Pancreas (tissue), 10 donors: ENCODE results near the gene CD4. TPM values are rescaled to one million over a fixed set of nuclear protein-coding genes. Genes with fewer than 3 reads are reported as not detected.

ENCODE experiments used
- ATAC-seq, 4 donors: fragments of 200-7000 bp; cut with Tn5 transposase; one replicate each; pipeline versions ENCODE4 v1.8.0 to v1.9.1; 2020; ENCODE audit warnings: mild to moderate bottlenecking in 4 of 4, moderate library complexity in 4 of 4
- DNase-seq, 6 donors: peaks; one replicate each; pipeline ENCODE4 v3.0.0-alpha.2; 2020
- FAIRE-seq: peaks from 2 replicates; lab custom pipeline; 2012; peaks lifted over from hg19 to GRCh38; lab: Jason Lieb, UNC
- H3K27ac ChIP-seq, 4 donors: fragments of 200-600 bp; sonication (generic); 1 replicate in 3 of 4; 2 replicates in 1 of 4; pipeline versions ENCODE4 v1.5.0 to v1.8.0; 2020
- H3K27me3 ChIP-seq, 4 donors: fragments of 200-600 bp; one replicate each; pipeline ENCODE4 v1.8.0; 2021
- H3K36me3 ChIP-seq, 3 donors: fragments of 200-600 bp; sonication (generic) in 1 of 3; one replicate each; pipeline versions ENCODE4 v1.5.0 to v1.8.0; 2020 to 2021
- H3K4me1 ChIP-seq, 3 donors: fragments of 200-600 bp; one replicate each; pipeline ENCODE4 v1.8.0; 2021
- H3K4me3 ChIP-seq, 4 donors: fragments of 200-600 bp; sonication (generic) in 2 of 4; one replicate each; pipeline versions ENCODE4 v1.5.0 to v1.8.0; 2020 to 2021
- H3K9me3 ChIP-seq, 4 donors: fragments of 200-600 bp; one replicate each; pipeline ENCODE4 v1.8.0; 2021
- WGBS, 2 donors: extraction: QIAGEN DNeasy Blood & Tissue Kit; methylation state at CpG; one replicate each; pipeline ENCODE4 v1.1.7; 2013; 5-methylcytosine and 5-hydroxymethylcytosine counted together
- intact Hi-C, 3 donors: fragments of 100-400 bp; cut with DNase I; formaldehyde crosslinking; loops; one replicate each; pipeline versions ENCODE4 v1.11.1 to v1.14.2; 2022
- polyA plus RNA-seq, 2 donors: library from polyadenylated mRNA; stranded (reverse); fragments of 200-250 nt; gene quantifications; one replicate each; pipeline ENCODE4 v1.2.3, GENCODE V29; 2013
- total RNA-seq, 6 donors: library from RNA; stranded (reverse); fragmentation: NEBNext Ultra II Directional in 4 of 6; extraction: Animal tissue kit (Norgen Biotek cat#: 25700) in 4 of 6; gene quantifications; one replicate each; pipeline versions ENCODE4 v1.2.1 to v1.2.4, GENCODE V29; 2021 to 2023
- TF ChIP-seq, protein P1 (sequence below), 4 donors: fragments of 200-600 bp; sonication (generic) in 3 of 4; IDR thresholded peaks; one replicate each; pipeline versions ENCODE4 v1.5.0 to v1.8.0; 2021; ENCODE audit warnings: antibody characterized with exemption in 4 of 4
- donor health status: healthy with polysubstance abuse.
- donor health status: DM: no; HTN: no; CAD: no; lungs with moderate emphysema.
- donor health status: DM: no; HTN: no; CAD: no.
- donor health status: control.
- donor health status: control.
- donor health status: Bipolar disorder and iron deficiency.
- donor health status: DM: yes; HTN: yes; CAD: no.
- donor health status: DM: no; HTN: no; CAD: no.
- donor health status: DM: no; HTN: no; CAD: no.
- donor health status: DM: yes; HTN: yes; CAD: no.

CD4 gene
- total and polyA plus RNA-seq, 8 donors = 1.2 to 19.9 (median 2.1) TPM

DNA sequence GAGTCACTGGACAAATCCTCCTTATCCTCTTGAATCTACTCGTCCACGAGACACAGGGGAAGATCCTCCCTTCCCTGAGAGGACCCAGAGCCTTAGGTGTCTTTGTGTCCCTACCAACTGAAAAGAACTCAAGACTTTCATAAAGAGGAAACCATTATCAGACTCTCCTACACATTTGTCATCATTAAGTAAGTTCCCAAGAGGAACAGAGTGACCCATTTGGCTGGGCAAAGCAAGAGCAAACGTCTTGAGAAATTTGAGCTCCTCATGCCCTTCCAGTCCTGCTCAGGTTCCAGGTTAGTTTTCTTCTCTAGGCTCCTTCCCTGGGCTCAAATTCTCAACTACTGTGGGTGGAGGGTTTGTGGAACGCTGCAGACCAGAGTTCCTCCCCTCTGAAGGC is 42.1 kb upstream of the CD4 start:
- H3K27me3 ChIP-seq = no peaks in the 10 kb centered on the region
- peaks cover 6 to 8% (median 6%) of the 10 kb centered on the region in 3 donors for H3K4me1 ChIP-seq
- intact Hi-C loops = no loop called here
- DNase-seq (no peak), FAIRE-seq (no peak), ATAC-seq (no peak)
- 74 to 76% methylated on average over 4 of the region's 4 CpGs for WGBS, 2 donors
- no peak overlapping the region for H3K4me3 ChIP-seq
- peaks cover 4 to 55% (median 30%) of the 10 kb centered on the region in 3 donors for H3K36me3 ChIP-seq
- H3K9me3 ChIP-seq = no peaks in the 10 kb centered on the region
- TF ChIP-seq, protein P1, sequence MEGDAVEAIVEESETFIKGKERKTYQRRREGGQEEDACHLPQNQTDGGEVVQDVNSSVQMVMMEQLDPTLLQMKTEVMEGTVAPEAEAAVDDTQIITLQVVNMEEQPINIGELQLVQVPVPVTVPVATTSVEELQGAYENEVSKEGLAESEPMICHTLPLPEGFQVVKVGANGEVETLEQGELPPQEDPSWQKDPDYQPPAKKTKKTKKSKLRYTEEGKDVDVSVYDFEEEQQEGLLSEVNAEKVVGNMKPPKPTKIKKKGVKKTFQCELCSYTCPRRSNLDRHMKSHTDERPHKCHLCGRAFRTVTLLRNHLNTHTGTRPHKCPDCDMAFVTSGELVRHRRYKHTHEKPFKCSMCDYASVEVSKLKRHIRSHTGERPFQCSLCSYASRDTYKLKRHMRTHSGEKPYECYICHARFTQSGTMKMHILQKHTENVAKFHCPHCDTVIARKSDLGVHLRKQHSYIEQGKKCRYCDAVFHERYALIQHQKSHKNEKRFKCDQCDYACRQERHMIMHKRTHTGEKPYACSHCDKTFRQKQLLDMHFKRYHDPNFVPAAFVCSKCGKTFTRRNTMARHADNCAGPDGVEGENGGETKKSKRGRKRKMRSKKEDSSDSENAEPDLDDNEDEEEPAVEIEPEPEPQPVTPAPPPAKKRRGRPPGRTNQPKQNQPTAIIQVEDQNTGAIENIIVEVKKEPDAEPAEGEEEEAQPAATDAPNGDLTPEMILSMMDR (IDR thresholded peaks at IDR 0.05) = no peak
- H3K27ac ChIP-seq = no peak overlapping the region

DNA sequence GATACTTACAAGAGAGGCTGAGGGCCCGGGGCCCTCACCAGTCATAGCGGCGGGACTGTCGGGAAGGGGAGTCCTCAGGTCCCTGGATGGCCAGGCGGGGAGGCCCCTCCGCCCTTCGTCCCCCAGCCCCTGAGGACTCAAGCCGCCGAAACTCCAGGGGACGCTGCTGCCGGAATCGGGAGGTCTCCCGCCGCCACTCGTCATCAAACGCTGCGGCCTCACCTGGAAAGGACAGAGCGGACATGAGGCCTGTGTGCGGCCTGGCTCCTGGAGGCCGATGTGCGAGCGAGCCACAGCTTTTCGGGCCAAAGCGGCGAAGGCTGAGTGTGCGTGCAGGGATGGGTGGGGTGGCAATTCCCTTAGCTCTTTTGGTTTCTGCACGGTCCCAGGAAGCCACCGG is 40.6 kb upstream of the CD4 start:
- ATAC-seq (no peak), FAIRE-seq (no peak), DNase-seq (no peak)
- WGBS, 2 donors = 91 to 97% methylated on average over 28 of the region's 28 CpGs
- no peaks in the 10 kb centered on the region for H3K9me3 ChIP-seq
- intact Hi-C loops = no loop called here
- H3K27me3 ChIP-seq = no peaks in the 10 kb centered on the region
- TF ChIP-seq, protein P1 (IDR thresholded peaks at IDR 0.05) = no peak
- H3K4me1 ChIP-seq = peaks cover 7 to 9% (median 8%) of the 10 kb centered on the region in 3 donors
- H3K27ac ChIP-seq = no peak overlapping the region
- H3K4me3 ChIP-seq = no peak overlapping the region
- peaks cover 4 to 55% (median 30%) of the 10 kb centered on the region in 3 donors for H3K36me3 ChIP-seq

DNA sequence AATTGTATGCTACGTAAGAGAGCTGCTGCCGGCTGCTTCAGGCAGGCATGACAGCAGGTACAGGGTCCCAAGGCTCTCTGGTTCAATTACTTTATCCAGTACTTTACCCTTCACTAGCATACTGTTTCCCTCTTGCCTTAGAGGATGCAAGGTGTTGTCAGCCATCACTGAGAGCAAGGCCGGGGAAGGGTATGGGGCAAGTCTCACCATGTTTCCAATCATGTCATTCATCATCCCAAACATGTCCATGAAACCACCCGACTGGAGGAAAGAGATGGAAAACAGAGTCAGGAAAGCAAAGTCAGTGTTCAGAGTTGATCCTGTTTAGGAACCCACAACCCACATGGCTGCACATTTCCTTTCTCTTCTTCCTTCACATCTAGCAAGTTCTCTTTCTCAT is 38.8 kb upstream of the CD4 start:
- no peaks in the 10 kb centered on the region for H3K27me3 ChIP-seq
- no peak for DNase-seq
- no peak for ATAC-seq
- FAIRE-seq = no peak
- H3K36me3 ChIP-seq = peaks cover 4 to 55% (median 30%) of the 10 kb centered on the region in 3 donors
- no peak overlapping the region for H3K27ac ChIP-seq
- no peaks in the 10 kb centered on the region for H3K9me3 ChIP-seq
- peaks cover 7 to 11% (median 11%) of the 10 kb centered on the region in 3 donors for H3K4me1 ChIP-seq
- no peak overlapping the region for H3K4me3 ChIP-seq
- TF ChIP-seq, protein P1 (IDR thresholded peaks at IDR 0.05) = no peak
- intact Hi-C loops = no loop called here
- WGBS, 2 donors = 83 to 86% methylated on average over 4 of the region's 4 CpGs

DNA sequence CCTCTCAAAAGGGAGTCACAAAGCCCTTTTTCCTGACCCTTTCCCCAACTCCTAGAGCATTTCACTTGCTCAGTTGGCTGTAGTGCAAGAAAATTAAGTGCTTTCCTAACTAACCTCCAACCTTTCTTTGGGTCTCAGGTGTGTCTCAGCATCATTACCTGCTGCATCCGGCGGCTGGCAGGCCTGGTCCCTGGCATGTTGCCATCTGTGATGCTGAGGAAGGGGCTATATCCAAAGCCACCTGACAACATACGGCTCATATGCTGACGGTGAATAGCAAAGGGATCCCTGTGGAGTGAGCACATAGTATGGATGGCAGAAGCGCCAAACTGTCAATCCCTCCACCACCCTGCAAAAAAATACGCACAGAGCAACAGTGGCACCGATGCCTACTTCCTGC is 37.6 kb upstream of the CD4 start:
- Histone ChIP-seq H3K9me3 (no peaks in the 10 kb centered on the region), H3K27ac (no peak overlapping the region), H3K4me3 (peak overlapping the region in 3 of 4 donors; percentile 68 to 96 (median 96)), H3K36me3 (peaks cover 4 to 48% (median 30%) of the 10 kb centered on the region in 3 donors), H3K4me1 (peaks cover 7 to 11% (median 11%) of the 10 kb centered on the region in 3 donors), H3K27me3 (no peaks in the 10 kb centered on the region)
- intact Hi-C loops = no loop called here
- FAIRE-seq (no peak), ATAC-seq (no peak), DNase-seq (peak in 1 of 6 donors; percentile 61)
- 68 to 73% methylated on average over 7 of the region's 7 CpGs for WGBS, 2 donors
- TF ChIP-seq, protein P1 (IDR thresholded peaks at IDR 0.05) = no peak

DNA sequence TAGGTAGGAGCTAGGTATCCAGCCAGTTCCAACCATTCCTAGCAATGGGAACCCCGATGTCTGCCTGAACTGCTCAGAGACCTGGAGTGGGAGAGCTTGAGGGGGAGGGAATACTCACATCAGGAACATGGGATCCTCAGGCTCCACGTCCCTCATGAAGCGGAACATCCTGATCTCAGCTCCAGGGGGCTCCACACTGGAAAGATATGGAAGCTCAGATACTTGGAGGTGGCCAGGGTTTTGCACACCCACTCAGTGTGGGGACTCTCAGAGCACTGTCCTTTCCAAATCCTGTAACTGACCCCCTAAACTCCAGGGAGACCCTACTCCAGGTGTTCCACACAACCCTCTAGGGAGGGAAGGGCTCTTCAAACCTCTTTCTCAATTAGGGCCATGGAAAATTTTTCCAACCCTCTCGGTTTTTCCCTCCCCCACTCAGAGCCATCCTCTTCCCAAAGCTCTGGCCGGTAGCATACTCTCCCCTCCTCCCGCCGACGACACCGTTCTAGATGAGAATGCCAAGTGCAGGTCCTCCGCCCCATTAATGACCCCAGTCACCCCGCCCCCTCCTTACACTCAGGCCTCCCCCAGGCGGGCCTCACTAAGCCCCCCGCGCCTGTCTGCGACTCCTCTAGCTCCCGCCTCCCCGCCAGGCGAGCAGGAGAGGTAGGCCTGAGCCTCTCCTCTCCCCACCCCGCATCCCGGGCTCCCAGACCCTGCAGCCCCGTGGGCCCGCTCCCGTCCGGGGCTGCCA is 37.0 kb upstream of the CD4 start:
- intact Hi-C loops = no loop called here
- H3K27me3 ChIP-seq = no peaks in the 10 kb centered on the region
- peaks cover 7 to 11% (median 11%) of the 10 kb centered on the region in 3 donors for H3K4me1 ChIP-seq
- 3 to 5% methylated on average over 14 to 24 of the region's 24 CpGs for WGBS, 2 donors
- TF ChIP-seq, protein P1 (IDR thresholded peaks at IDR 0.05) = no peak
- ATAC-seq (peak in 3 of 4 donors; percentile 17 to 32 (median 28)), FAIRE-seq (no peak), DNase-seq (peak in 1 of 6 donors; percentile 54)
- peak overlapping the region; percentile 68 to 96 (median 94) for H3K4me3 ChIP-seq
- H3K36me3 ChIP-seq = peaks cover 4 to 42% (median 28%) of the 10 kb centered on the region in 3 donors
- no peaks in the 10 kb centered on the region for H3K9me3 ChIP-seq
- H3K27ac ChIP-seq = peak overlapping the region; percentile 94 to 99 (median 96)
